Sigmoid colon (tissue), 7 donors: ENCODE results near the gene MARK4. TPM values are rescaled to one million over a fixed set of nuclear protein-coding genes. Genes with fewer than 3 reads are reported as not detected.

Experiments used
- DNase-seq: peaks from one replicate; pipeline ENCODE4 v3.0.0-alpha.2; 2019
- H3K27ac ChIP-seq, 4 donors: fragments of 200-600 bp; sonication (generic); one replicate each; pipeline ENCODE4 v1.5.1; 2016 to 2019; ENCODE audit warnings: mild to moderate bottlenecking in 1 of 4
- H3K27me3 ChIP-seq, 3 donors: fragments of 200-600 bp; sonication (generic); one replicate each; pipeline ENCODE4 v1.5.1; 2019; ENCODE audit warnings: mild to moderate bottlenecking in 1 of 3
- H3K36me3 ChIP-seq, 4 donors: fragments of 200-600 bp; sonication (generic); one replicate each; pipeline ENCODE4 v1.5.1; 2016 to 2019
- H3K4me1 ChIP-seq, 4 donors: fragments of 200-600 bp; sonication (generic); one replicate each; pipeline ENCODE4 v1.5.1; 2017 to 2019
- H3K4me3 ChIP-seq, 4 donors: fragments of 200-600 bp; sonication (generic); one replicate each; pipeline ENCODE4 v1.5.1; 2017 to 2019; ENCODE audit warnings: mild to moderate bottlenecking in 2 of 4, moderate library complexity in 1 of 4
- H3K9me3 ChIP-seq, 4 donors: fragments of 200-600 bp in 3 of 4; sonication (generic) in 3 of 4; one replicate each; pipeline versions ENCODE4 v1.5.1 to v1.6.1; 2013 to 2019
- CTCF ChIP-seq, 4 experiments: fragments of 450-650 bp in 3 of 4; fragments of 200-600 bp in 1 of 4; IDR thresholded peaks; one replicate each; pipeline ENCODE4 v1.5.1; 2016 to 2019; ENCODE audit warnings: antibody characterized with exemption in 4 of 4, mild to moderate bottlenecking in 3 of 4, moderate library complexity in 2 of 4
- EP300 ChIP-seq, 4 donors: sonication (generic); formaldehyde crosslinking; IDR thresholded peaks; one replicate each; pipeline ENCODE4 v1.6.1; 2017; ENCODE audit warnings: antibody characterized with exemption in 4 of 4
- POLR2A ChIP-seq, 2 donors: fragments of 450-650 bp; IDR thresholded peaks; one replicate each; pipeline ENCODE4 v1.6.1; 2016; ENCODE audit warnings: antibody characterized with exemption in 2 of 2, mild to moderate bottlenecking in 2 of 2, moderate library complexity in 2 of 2
- POLR2AphosphoS5 ChIP-seq, 4 donors: sonication (generic); formaldehyde crosslinking; IDR thresholded peaks; one replicate each; pipeline ENCODE4 v1.6.1; 2017; ENCODE audit warnings: antibody characterized with exemption in 4 of 4
- WGBS, 2 donors: extraction: QIAGEN DNeasy Blood & Tissue Kit; methylation state at CpG; one replicate each; pipeline ENCODE4 v1.1.7; 2013; 5-methylcytosine and 5-hydroxymethylcytosine counted together
- intact Hi-C: fragments of 100-400 bp; cut with DNase I; formaldehyde crosslinking; loops from one replicate; pipeline ENCODE4 v1.15.1; 2023
- polyA plus RNA-seq, 3 donors: library from polyadenylated mRNA; stranded (reverse); fragments of 200-250 nt; gene quantifications; one replicate each; pipeline ENCODE4 v1.2.3, GENCODE V29; 2013
- total RNA-seq, 4 donors: library from RNA; depleted of rRNA; stranded (reverse); fragments of >200 nt; gene quantifications; one replicate each; pipeline ENCODE4 v1.1.0, GENCODE V29; 2016
- donor health status: healthy with polysubstance abuse.
- donor health status: Bipolar disorder and iron deficiency.
- donor health status: healthy.

Gene MARK4
- total and polyA plus RNA-seq, 7 donors, result 6.2 to 39.9 (median 12.7) TPM

GRCh38 chr19:45251452-45252354 is 632 bp downstream of the MARK4 start:
- Histone ChIP-seq H3K36me3 (no peaks in the 10 kb centered on the region), H3K27ac (peak overlapping the region; percentile 64 to 89 (median 81)), H3K4me1 (peaks cover 0 to 46% (median 40%) of the 10 kb centered on the region in 4 donors), H3K9me3 (no peaks in the 10 kb centered on the region), H3K27me3 (no peaks in the 10 kb centered on the region), H3K4me3 (peak overlapping the region; percentile 95 to 100 (median 97))
- TF ChIP-seq POLR2AphosphoS5 (IDR thresholded peaks at IDR 0.05), result no peak
- no peak for TF ChIP-seq CTCF (IDR thresholded peaks at IDR 0.05)
- DNase-seq, result no peak
- 2% methylated on average over 57 of the region's 57 CpGs for WGBS, 2 donors
- intact Hi-C loops, result loop anchor here (2.0 to 10.0 kb wide), 5 partner anchors 73 to 359 kb away; partner anchors contain the start of genes BLOC1S3, PPP1R37, TOMM40 and TRAPPC6A

- 73 to 79% methylated on average over 12 of the region's 12 CpGs for WGBS, 2 donors
- no peak for DNase-seq
- Histone ChIP-seq H3K27me3 (no peaks in the 10 kb centered on the region), H3K36me3 (no peaks in the 10 kb centered on the region), H3K4me3 (no peak overlapping the region), H3K9me3 (no peaks in the 10 kb centered on the region), H3K4me1 (peaks cover 0 to 41% (median 35%) of the 10 kb centered on the region in 4 donors), H3K27ac (no peak overlapping the region)
- TF ChIP-seq POLR2A (IDR thresholded peaks at IDR 0.05) (no peak), CTCF (IDR thresholded peaks at IDR 0.05) (no peak), EP300 (IDR thresholded peaks at IDR 0.05) (no peak), POLR2AphosphoS5 (IDR thresholded peaks at IDR 0.05) (no peak)
- intact Hi-C loops, result loop anchor here (5.0 to 10.0 kb wide), 3 partner anchors 161 to 361 kb away; partner anchors contain the start of genes PPP1R37 and TOMM40
These were observed 2.4 kb downstream of the MARK4 start for GRCh38 chr19:45253396-45254027.

- no peak for DNase-seq
- Histone ChIP-seq H3K9me3 (no peaks in the 10 kb centered on the region), H3K27me3 (no peaks in the 10 kb centered on the region), H3K4me3 (no peak overlapping the region), H3K36me3 (peaks cover 0 to 4% (median 0%) of the 10 kb centered on the region in 4 donors), H3K4me1 (peaks cover 0 to 39% (median 32%) of the 10 kb centered on the region in 4 donors), H3K27ac (no peak overlapping the region)
- 71 to 75% methylated on average over 11 of the region's 11 CpGs for WGBS, 2 donors
- TF ChIP-seq CTCF (IDR thresholded peaks at IDR 0.05), result no peak
- TF ChIP-seq POLR2AphosphoS5 (IDR thresholded peaks at IDR 0.05), result no peak
- no peak for TF ChIP-seq POLR2A (IDR thresholded peaks at IDR 0.05)
- TF ChIP-seq EP300 (IDR thresholded peaks at IDR 0.05), result no peak
- intact Hi-C loops, result loop anchor here (5.0 to 10.0 kb wide), 3 partner anchors 162 to 362 kb away; partner anchors contain the start of genes PPP1R37 and TOMM40
These were observed 3.0 kb downstream of the MARK4 start for GRCh38 chr19:45254044-45254531.

- intact Hi-C loops, result loop anchor here (10.0 kb wide), 1 partner anchor 241 kb away; no protein-coding TSS in a partner anchor
- Histone ChIP-seq H3K36me3 (peaks cover 0 to 9% (median 0%) of the 10 kb centered on the region in 4 donors), H3K9me3 (no peaks in the 10 kb centered on the region), H3K4me1 (peaks cover 0 to 32% (median 26%) of the 10 kb centered on the region in 4 donors), H3K4me3 (no peak overlapping the region), H3K27ac (no peak overlapping the region), H3K27me3 (no peaks in the 10 kb centered on the region)
- no peak for DNase-seq
- TF ChIP-seq CTCF (IDR thresholded peaks at IDR 0.05) (no peak), EP300 (IDR thresholded peaks at IDR 0.05) (no peak), POLR2A (IDR thresholded peaks at IDR 0.05) (no peak), POLR2AphosphoS5 (IDR thresholded peaks at IDR 0.05) (no peak)
- 92 to 94% methylated on average over 9 of the region's 9 CpGs for WGBS, 2 donors
These were observed 4.6 kb downstream of the MARK4 start for GRCh38 chr19:45255611-45256157.
